H9 (cell line): ENCODE data around the gene HMGN4. TPM values are rescaled to one million over a fixed set of nuclear protein-coding genes. Genes with fewer than 3 reads are reported as not detected.
A peak's percentile ranks its signal among the peaks of the same experiment; 100 is the strongest.

Experiments used
- DNase-seq: peaks from one replicate; pipeline ENCODE4 v3.0.0-alpha.2; 2017
- H2AFZ ChIP-seq: one replicate; pipeline ENCODE4 v1.6.1; 2013; ENCODE audit warnings: mild to moderate bottlenecking, low read length, control low read depth, moderate library complexity
- H2AK5ac ChIP-seq: 2 replicates; pipeline ENCODE4 v1.6.1; 2013; ENCODE audit warnings: low read length, control low read depth, mixed read lengths; ENCODE audit not compliant: insufficient read length
- H2BK120ac ChIP-seq: one replicate; pipeline ENCODE4 v1.6.1; 2013; ENCODE audit warnings: low read depth, mild to moderate bottlenecking, low read length, control low read depth, inconsistent platforms; ENCODE audit not compliant: poor library complexity, severe bottlenecking
- H2BK12ac ChIP-seq: 2 replicates; pipeline ENCODE4 v1.6.1; 2013; ENCODE audit warnings: low read length, control low read depth, mixed read lengths, low read depth; ENCODE audit not compliant: insufficient read length
- H2BK15ac ChIP-seq: 2 replicates; pipeline ENCODE4 v1.6.1; 2013; ENCODE audit warnings: low read depth, low read length, control low read depth
- H2BK20ac ChIP-seq: one replicate; pipeline ENCODE4 v1.6.1; 2013; ENCODE audit warnings: low read depth, mild to moderate bottlenecking, low read length, control low read depth, inconsistent platforms; ENCODE audit not compliant: poor library complexity, severe bottlenecking
- H2BK5ac ChIP-seq: 2 replicates; pipeline ENCODE4 v1.6.1; 2013; ENCODE audit warnings: low read length, control low read depth, mixed read lengths; ENCODE audit not compliant: insufficient read length
- H3K14ac ChIP-seq: 2 replicates; pipeline ENCODE4 v1.6.1; 2013; ENCODE audit warnings: low read length, control low read depth; ENCODE audit not compliant: insufficient read depth
- H3K18ac ChIP-seq: 2 replicates; pipeline ENCODE4 v1.6.1; 2013; ENCODE audit warnings: low read depth, mild to moderate bottlenecking, mixed read lengths, low read length, control low read depth; ENCODE audit not compliant: insufficient read length
- H3K23ac ChIP-seq: 2 replicates; pipeline ENCODE4 v1.6.1; 2013; ENCODE audit warnings: low read length, control low read depth, mixed read lengths, low read depth; ENCODE audit not compliant: insufficient read length
- H3K23me2 ChIP-seq: 2 replicates; pipeline ENCODE4 v1.6.1; 2013; ENCODE audit warnings: low read depth, mild to moderate bottlenecking, mixed read lengths, low read length, control low read depth; ENCODE audit not compliant: insufficient read length, poor library complexity, severe bottlenecking
- H3K27ac ChIP-seq: 2 replicates; pipeline ENCODE4 v1.5.1; 2013; ENCODE audit warnings: low read length, control low read depth, mixed read lengths, low read depth; ENCODE audit not compliant: insufficient read length
- H3K27me3 ChIP-seq: 2 replicates; pipeline ENCODE4 v1.6.1; 2013; ENCODE audit warnings: low read length, control low read depth, inconsistent platforms; ENCODE audit not compliant: insufficient read depth
- H3K4ac ChIP-seq: 2 replicates; pipeline ENCODE4 v1.6.1; 2013; ENCODE audit warnings: low read depth, mild to moderate bottlenecking, control low read depth, inconsistent platforms, low read length, moderate library complexity
- H3K4me1 ChIP-seq: 2 replicates; pipeline ENCODE4 v1.6.1; 2013; ENCODE audit warnings: low read length, control low read depth, inconsistent platforms; ENCODE audit not compliant: insufficient read depth
- H3K4me2 ChIP-seq: 2 replicates; pipeline ENCODE4 v1.6.1; 2013; ENCODE audit warnings: low read length, control low read depth, mixed read lengths; ENCODE audit not compliant: insufficient read length, insufficient read depth
- H3K56ac ChIP-seq: 2 replicates; pipeline ENCODE4 v1.6.1; 2013; ENCODE audit warnings: low read depth, mild to moderate bottlenecking, mixed read lengths, low read length, control low read depth; ENCODE audit not compliant: insufficient read length
- H3K79me1 ChIP-seq: 2 replicates; pipeline ENCODE4 v1.6.1; 2013; ENCODE audit warnings: low read depth, mild to moderate bottlenecking, moderate library complexity, low read length, control low read depth, inconsistent platforms; ENCODE audit not compliant: insufficient read depth, poor library complexity, severe bottlenecking
- H3K79me2 ChIP-seq: 2 replicates; pipeline ENCODE4 v1.6.1; 2013; ENCODE audit warnings: low read length, control low read depth, inconsistent platforms; ENCODE audit not compliant: insufficient read depth
- H3K9ac ChIP-seq: 2 replicates; pipeline ENCODE4 v1.6.1; 2013; ENCODE audit warnings: low read length, control low read depth, mixed read lengths; ENCODE audit not compliant: insufficient read length; ENCODE audit errors: extremely low read depth
- H3K9me3 ChIP-seq: one replicate; pipeline ENCODE4 v1.6.1; 2013; ENCODE audit warnings: low read depth, low read length, inconsistent platforms; ENCODE audit not compliant: control insufficient read depth
- H3T11ph ChIP-seq: one replicate; pipeline ENCODE4 v1.6.1; 2013; ENCODE audit warnings: mild to moderate bottlenecking, low read length, control low read depth, inconsistent platforms
- H4K20me1 ChIP-seq: one replicate; pipeline ENCODE4 v1.6.1; 2013; ENCODE audit not compliant: control insufficient read depth, insufficient read length, insufficient read depth
- H4K5ac ChIP-seq: 2 replicates; pipeline ENCODE4 v1.6.1; 2013; ENCODE audit warnings: low read depth, mild to moderate bottlenecking, mixed read lengths, low read length, control low read depth; ENCODE audit not compliant: insufficient read length
- H4K8ac ChIP-seq: replicated peaks from 2 replicates; pipeline ENCODE4 v1.6.1; 2013; ENCODE audit warnings: low read length, control low read depth, mixed read lengths, low read depth; ENCODE audit not compliant: insufficient read length
- H4K91ac ChIP-seq: 2 replicates; pipeline ENCODE4 v1.6.1; 2013; ENCODE audit warnings: low read depth, mild to moderate bottlenecking, moderate library complexity, mixed read lengths, low read length, control low read depth; ENCODE audit not compliant: insufficient read length
- H3K27ac Mint-ChIP-seq, 3 experiments: 2 replicates in 2 of 3; 3 replicates in 1 of 3; pipeline ENCODE4 v1.8.0; 2020 to 2021; ENCODE audit warnings: mixed read lengths in 3 of 3, mild to moderate bottlenecking in 1 of 3, moderate library complexity in 1 of 3
- H3K27me3 Mint-ChIP-seq: 2 replicates; pipeline ENCODE4 v1.8.0; 2021; ENCODE audit warnings: low read depth, mild to moderate bottlenecking, moderate library complexity, mixed read lengths
- H3K36me3 Mint-ChIP-seq, 3 experiments: 2 replicates in 2 of 3; 3 replicates in 1 of 3; pipeline ENCODE4 v1.8.0; 2020 to 2021; ENCODE audit warnings: low read depth in 3 of 3, mixed read lengths in 3 of 3; ENCODE audit not compliant: insufficient read depth in 1 of 3
- H3K4me1 Mint-ChIP-seq, 2 experiments: 2 replicates each; pipeline ENCODE4 v1.8.0; 2020; ENCODE audit warnings: mixed read lengths in 2 of 2
- H3K4me3 Mint-ChIP-seq, 2 experiments: 2 replicates in 1 of 2; 3 replicates in 1 of 2; pipeline ENCODE4 v1.8.0; 2020 to 2021; ENCODE audit warnings: mild to moderate bottlenecking in 2 of 2, mixed read lengths in 2 of 2, moderate library complexity in 1 of 2
- H3K9me3 Mint-ChIP-seq, 2 experiments: 2 replicates in 1 of 2; 3 replicates in 1 of 2; pipeline ENCODE4 v1.8.0; 2020; ENCODE audit warnings: mild to moderate bottlenecking in 2 of 2, mixed read lengths in 2 of 2, moderate library complexity in 1 of 2
- CTCF ChIP-seq: fragments of 200-600 bp; sonication (generic); conservative IDR thresholded peaks from 3 replicates; pipeline ENCODE4 v1.8.0; 2021; ENCODE audit warnings: antibody characterized with exemption, mild to moderate bottlenecking
- WGBS: extraction: QIAGEN DNeasy Blood & Tissue Kit; methylation state at CpG from one replicate; pipeline ENCODE4 v1.1.7; 2013; ENCODE audit warnings: missing lambda C conversion rate, low lambda C conversion rate, mixed read lengths; ENCODE audit not compliant: insufficient read length; ENCODE audit errors: extremely low coverage; 5-methylcytosine and 5-hydroxymethylcytosine counted together
- total RNA-seq: library from RNA; stranded (reverse); gene quantifications from 2 replicates; pipeline ENCODE4 v1.2.1, GENCODE V29; 2021

Gene HMGN4
- total RNA-seq, 1 experiment from 2014 or later, result 50.4 TPM

GRCh38 chr6:26581164-26581915 is 43.2 kb downstream of the HMGN4 start:
- H3K27me3 Mint-ChIP-seq, result peaks cover 51% of the 10 kb centered on the region
- peaks cover 7 to 11% of the 10 kb centered on the region in 2 experiments; a peak in 4 of 5 replicates for H3K9me3 Mint-ChIP-seq

More at GRCh38 chr6:26581164-26581915, 43.2 kb downstream of the HMGN4 start:
- H2BK20ac ChIP-seq, result no peak overlapping the region
- no peak overlapping the region for H3K14ac ChIP-seq
- H3K4me1 ChIP-seq, result no peaks in the 10 kb centered on the region
- H3K27ac Mint-ChIP-seq, result no peak overlapping the region
- H3K79me1 ChIP-seq, result no peaks in the 10 kb centered on the region
- H2BK12ac ChIP-seq, result no peak overlapping the region
- no peak overlapping the region for H3K27ac ChIP-seq
- peak overlapping the region in 1 of 2 experiments; percentile 46; a peak in 2 of 5 replicates for H3K4me3 Mint-ChIP-seq
- H4K20me1 ChIP-seq, result no peaks in the 10 kb centered on the region
- H2BK15ac ChIP-seq, result no peak overlapping the region
- peaks cover 3% of the 10 kb centered on the region for H3K23me2 ChIP-seq
- no peak overlapping the region for H3K9ac ChIP-seq
- no peak overlapping the region for H4K8ac ChIP-seq
- no peaks in the 10 kb centered on the region for H3K27me3 ChIP-seq
- H3K4me1 Mint-ChIP-seq, result peaks cover 2 to 3% of the 10 kb centered on the region in 2 experiments
- no peak overlapping the region for H3K23ac ChIP-seq
- H4K5ac ChIP-seq, result no peak overlapping the region
- no peak overlapping the region for H3K4ac ChIP-seq
- H2BK120ac ChIP-seq, result no peak overlapping the region
- no peak overlapping the region for H4K91ac ChIP-seq
- no peak overlapping the region for H3K56ac ChIP-seq
- WGBS, result no CpG with 5 or more reads among the region's 4 CpGs
- H3K4me2 ChIP-seq, result no peak overlapping the region
- no peak for TF ChIP-seq CTCF
- no peak overlapping the region for H2BK5ac ChIP-seq
- no peaks in the 10 kb centered on the region for H3K36me3 Mint-ChIP-seq
- no peak overlapping the region for H2AFZ ChIP-seq
- no peak overlapping the region for H2AK5ac ChIP-seq
- no peaks in the 10 kb centered on the region for H3K79me2 ChIP-seq
- H3K9me3 ChIP-seq, result no peaks in the 10 kb centered on the region
- no peak overlapping the region for H3T11ph ChIP-seq
- DNase-seq, result no peak
- H3K18ac ChIP-seq, result no peak overlapping the region
